Ishikawa (cell line): ENCODE measurements around the gene EBF4.

Experiments
- CEBPB ChIP-seq: IDR thresholded peaks from 2 replicates; pipeline ENCODE4 v1.6.1; 2012
- CREB1 ChIP-seq: IDR thresholded peaks from 2 replicates; pipeline ENCODE4 v1.6.1; 2012; ENCODE audit warnings: low read depth
- EGR1 ChIP-seq: IDR thresholded peaks from 2 replicates; pipeline ENCODE4 v1.6.1; 2012
- EP300 ChIP-seq: IDR thresholded peaks from 2 replicates; pipeline ENCODE4 v1.6.1; 2012; ENCODE audit warnings: borderline replicate concordance
- FOXM1 ChIP-seq: IDR thresholded peaks from 2 replicates; pipeline ENCODE4 v1.6.1; 2012; ENCODE audit warnings: low read depth, borderline replicate concordance
- MAX ChIP-seq: IDR thresholded peaks from 2 replicates; pipeline ENCODE4 v1.6.1; 2012
- NFIC ChIP-seq: IDR thresholded peaks from 2 replicates; pipeline ENCODE4 v1.6.1; 2012
- RAD21 ChIP-seq: IDR thresholded peaks from 2 replicates; pipeline ENCODE4 v1.6.1; 2012; ENCODE audit warnings: low read depth
- TAF1 ChIP-seq: IDR thresholded peaks from 2 replicates; pipeline ENCODE4 v1.6.1; 2012; ENCODE audit warnings: low read depth, mild to moderate bottlenecking
- TCF12 ChIP-seq: IDR thresholded peaks from 2 replicates; pipeline ENCODE4 v1.6.1; 2012; ENCODE audit warnings: low read depth
- TEAD4 ChIP-seq: IDR thresholded peaks from 2 replicates; pipeline ENCODE4 v1.6.1; 2012
- YY1 ChIP-seq: IDR thresholded peaks from 2 replicates; pipeline ENCODE4 v1.6.1; 2012; ENCODE audit warnings: low read depth
- ZBTB7A ChIP-seq: IDR thresholded peaks from 2 replicates; pipeline ENCODE4 v1.6.1; 2012; ENCODE audit warnings: low read depth
- TF ChIP-seq, protein P1 (sequence below): IDR thresholded peaks from 2 replicates; pipeline ENCODE4 v1.6.1; 2012
- TF ChIP-seq, protein P2 (sequence below): IDR thresholded peaks from 2 replicates; pipeline ENCODE4 v1.6.1; 2012; ENCODE audit warnings: low read depth, mild to moderate bottlenecking

Gene EBF4

GRCh38 chr20:2783908-2784566, 91.5 kb downstream of the EBF4 start:
- TF ChIP-seq NFIC = no peak
- no peak for TF ChIP-seq CREB1
- TF ChIP-seq CEBPB = no peak
- no peak for TF ChIP-seq TAF1
- TF ChIP-seq, protein P1, sequence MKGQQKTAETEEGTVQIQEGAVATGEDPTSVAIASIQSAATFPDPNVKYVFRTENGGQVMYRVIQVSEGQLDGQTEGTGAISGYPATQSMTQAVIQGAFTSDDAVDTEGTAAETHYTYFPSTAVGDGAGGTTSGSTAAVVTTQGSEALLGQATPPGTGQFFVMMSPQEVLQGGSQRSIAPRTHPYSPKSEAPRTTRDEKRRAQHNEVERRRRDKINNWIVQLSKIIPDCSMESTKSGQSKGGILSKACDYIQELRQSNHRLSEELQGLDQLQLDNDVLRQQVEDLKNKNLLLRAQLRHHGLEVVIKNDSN = no peak
- no peak for TF ChIP-seq EGR1
- TF ChIP-seq TCF12 = no peak
- TF ChIP-seq, protein P2, sequence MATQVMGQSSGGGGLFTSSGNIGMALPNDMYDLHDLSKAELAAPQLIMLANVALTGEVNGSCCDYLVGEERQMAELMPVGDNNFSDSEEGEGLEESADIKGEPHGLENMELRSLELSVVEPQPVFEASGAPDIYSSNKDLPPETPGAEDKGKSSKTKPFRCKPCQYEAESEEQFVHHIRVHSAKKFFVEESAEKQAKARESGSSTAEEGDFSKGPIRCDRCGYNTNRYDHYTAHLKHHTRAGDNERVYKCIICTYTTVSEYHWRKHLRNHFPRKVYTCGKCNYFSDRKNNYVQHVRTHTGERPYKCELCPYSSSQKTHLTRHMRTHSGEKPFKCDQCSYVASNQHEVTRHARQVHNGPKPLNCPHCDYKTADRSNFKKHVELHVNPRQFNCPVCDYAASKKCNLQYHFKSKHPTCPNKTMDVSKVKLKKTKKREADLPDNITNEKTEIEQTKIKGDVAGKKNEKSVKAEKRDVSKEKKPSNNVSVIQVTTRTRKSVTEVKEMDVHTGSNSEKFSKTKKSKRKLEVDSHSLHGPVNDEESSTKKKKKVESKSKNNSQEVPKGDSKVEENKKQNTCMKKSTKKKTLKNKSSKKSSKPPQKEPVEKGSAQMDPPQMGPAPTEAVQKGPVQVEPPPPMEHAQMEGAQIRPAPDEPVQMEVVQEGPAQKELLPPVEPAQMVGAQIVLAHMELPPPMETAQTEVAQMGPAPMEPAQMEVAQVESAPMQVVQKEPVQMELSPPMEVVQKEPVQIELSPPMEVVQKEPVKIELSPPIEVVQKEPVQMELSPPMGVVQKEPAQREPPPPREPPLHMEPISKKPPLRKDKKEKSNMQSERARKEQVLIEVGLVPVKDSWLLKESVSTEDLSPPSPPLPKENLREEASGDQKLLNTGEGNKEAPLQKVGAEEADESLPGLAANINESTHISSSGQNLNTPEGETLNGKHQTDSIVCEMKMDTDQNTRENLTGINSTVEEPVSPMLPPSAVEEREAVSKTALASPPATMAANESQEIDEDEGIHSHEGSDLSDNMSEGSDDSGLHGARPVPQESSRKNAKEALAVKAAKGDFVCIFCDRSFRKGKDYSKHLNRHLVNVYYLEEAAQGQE = no peak
- TF ChIP-seq RAD21 = no peak
- no peak for TF ChIP-seq TEAD4
- TF ChIP-seq EP300 = no peak

DNA sequence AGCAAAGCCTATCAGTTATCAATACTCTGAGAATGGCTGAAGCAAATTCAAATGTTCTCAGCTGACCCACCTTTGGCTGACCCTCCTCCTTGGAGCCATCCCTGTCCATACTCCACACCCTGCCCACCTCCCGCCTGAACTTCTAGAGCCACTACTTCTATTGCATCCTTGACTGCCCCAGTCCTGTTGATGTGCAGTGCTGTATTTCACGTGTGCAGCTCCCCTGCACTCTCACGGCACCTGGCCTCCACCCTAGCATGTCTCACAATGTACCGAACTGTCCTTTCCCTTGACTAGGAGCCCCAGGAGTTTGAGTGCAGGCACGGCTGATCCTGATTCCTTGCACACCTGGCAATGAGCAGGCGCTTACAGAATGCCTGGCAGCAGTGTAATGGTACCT, 100.9 kb downstream of the EBF4 start:
- TF ChIP-seq CEBPB = no peak
- no peak for TF ChIP-seq EGR1
- no peak for TF ChIP-seq RAD21
- TF ChIP-seq, protein P1 = no peak
- no peak for TF ChIP-seq EP300
- no peak for TF ChIP-seq FOXM1
- no peak for TF ChIP-seq NFIC
- no peak for TF ChIP-seq TAF1
- no peak for TF ChIP-seq CREB1
- TF ChIP-seq TEAD4 = no peak
- TF ChIP-seq, protein P2 = no peak
- no peak for TF ChIP-seq TCF12

- no peak for TF ChIP-seq CREB1
- TF ChIP-seq TCF12 = no peak
- no peak for TF ChIP-seq RAD21
- TF ChIP-seq YY1 = no peak
- TF ChIP-seq EGR1 = no peak
- TF ChIP-seq TEAD4 = no peak
- no peak for TF ChIP-seq EP300
- no peak for TF ChIP-seq CEBPB
- no peak for TF ChIP-seq NFIC
Observed at GRCh38 chr20:2794202-2794748, 101.7 kb downstream of the EBF4 start.

- TF ChIP-seq EGR1 = no peak
- no peak for TF ChIP-seq YY1
- TF ChIP-seq FOXM1 = no peak
- TF ChIP-seq CEBPB = no peak
- TF ChIP-seq TEAD4 = no peak
- no peak for TF ChIP-seq ZBTB7A
- TF ChIP-seq TCF12 = no peak
Observed at GRCh38 chr20:2794866-2795447, 102.4 kb downstream of the EBF4 start.

GRCh38 chr20:2795451-2795850, 102.9 kb downstream of the EBF4 start:
- TF ChIP-seq EP300 (no peak), CREB1 (no peak), TAF1 (no peak), EGR1 (no peak), TEAD4 (no peak), YY1 (no peak), TCF12 (no peak), MAX (no peak)
- TF ChIP-seq, protein P2 = no peak
- TF ChIP-seq, protein P1 = no peak
